Measurements from ENCODE around the gene CBLN2.

CBLN2 gene

GRCh38 chr18:72542984-72543356 lies 1.2 kb downstream of the CBLN2 start:
- no peaks in the 10 kb centered on the region for H3K4me1 ChIP-seq (ENCODE audit: insufficient read depth, low read length, poor library complexity, severe bottlenecking)
- H3K4me3 ChIP-seq (ENCODE audit: low read length, poor library complexity, severe bottlenecking): no peak overlapping the region
- no peaks in the 10 kb centered on the region for H3F3A ChIP-seq (ENCODE audit: low read depth)
- no peaks in the 10 kb centered on the region for H3K79me2 ChIP-seq (ENCODE audit: insufficient read depth, low read length)
- no peaks in the 10 kb centered on the region for H3K27me3 ChIP-seq (ENCODE audit: insufficient read depth, low read length, poor library complexity, severe bottlenecking)
- no peak overlapping the region for H2AFZ ChIP-seq (ENCODE audit: low read length)
- H4K20me1 ChIP-seq (ENCODE audit: insufficient read depth, low read length, poor library complexity, severe bottlenecking): no peaks in the 10 kb centered on the region
- H3K36me3 ChIP-seq (ENCODE audit: insufficient read depth, low read length): no peaks in the 10 kb centered on the region
- no peaks in the 10 kb centered on the region for H3K9me2 ChIP-seq (replicated peaks; ENCODE audit: low read depth, low read length)
- TF ChIP-seq EZH2phosphoT487 (IDR thresholded peaks at IDR 0.05; ENCODE audit: borderline replicate concordance): no peak
- no peak for TF ChIP-seq CTCF (conservative IDR thresholded peaks at IDR 0.05; ENCODE audit: low read length)
- no peaks in the 10 kb centered on the region for H3K9me3 ChIP-seq (ENCODE audit: insufficient read depth, low read depth, low read length)
- H3K9ac ChIP-seq (ENCODE audit: low read depth, low read length, poor library complexity, severe bottlenecking): no peak overlapping the region
- no peak overlapping the region for H3K4me2 ChIP-seq (ENCODE audit: low read depth, low read length, poor library complexity, severe bottlenecking)

GRCh38 chr18:72542342-72542741 lies 1.8 kb downstream of the CBLN2 start:
- H2AFZ ChIP-seq (ENCODE audit: low read length): no peak overlapping the region
- H3F3A ChIP-seq (ENCODE audit: low read depth): no peaks in the 10 kb centered on the region
- H4K20me1 ChIP-seq (ENCODE audit: insufficient read depth, low read length, poor library complexity, severe bottlenecking): no peaks in the 10 kb centered on the region
- no peaks in the 10 kb centered on the region for H3K9me2 ChIP-seq (replicated peaks; ENCODE audit: low read depth, low read length)
- H3K9ac ChIP-seq (ENCODE audit: low read depth, low read length, poor library complexity, severe bottlenecking): no peak overlapping the region
- no peaks in the 10 kb centered on the region for H3K79me2 ChIP-seq (ENCODE audit: insufficient read depth, low read length)
- H3K9me3 ChIP-seq (ENCODE audit: insufficient read depth, low read depth, low read length): no peaks in the 10 kb centered on the region
- no peak overlapping the region for H3K4me2 ChIP-seq (ENCODE audit: low read depth, low read length, poor library complexity, severe bottlenecking)
- TF ChIP-seq EZH2phosphoT487 (IDR thresholded peaks at IDR 0.05; ENCODE audit: borderline replicate concordance): no peak
- no peak for TF ChIP-seq CTCF (conservative IDR thresholded peaks at IDR 0.05; ENCODE audit: low read length)
- no peaks in the 10 kb centered on the region for H3K36me3 ChIP-seq (ENCODE audit: insufficient read depth, low read length)
- no peaks in the 10 kb centered on the region for H3K27me3 ChIP-seq (ENCODE audit: insufficient read depth, low read length, poor library complexity, severe bottlenecking)
- H3K4me3 ChIP-seq (ENCODE audit: low read length, poor library complexity, severe bottlenecking): no peak overlapping the region
- no peaks in the 10 kb centered on the region for H3K4me1 ChIP-seq (ENCODE audit: insufficient read depth, low read length, poor library complexity, severe bottlenecking)

- no peaks in the 10 kb centered on the region for H3F3A ChIP-seq (ENCODE audit: low read depth)
- no peak overlapping the region for H3K9ac ChIP-seq (ENCODE audit: low read depth, low read length, poor library complexity, severe bottlenecking)
- no peak overlapping the region for H3K4me3 ChIP-seq (ENCODE audit: low read length, poor library complexity, severe bottlenecking)
- H3K9me3 ChIP-seq (ENCODE audit: insufficient read depth, low read depth, low read length): no peaks in the 10 kb centered on the region
- no peaks in the 10 kb centered on the region for H3K9me2 ChIP-seq (replicated peaks; ENCODE audit: low read depth, low read length)
- H2AFZ ChIP-seq (ENCODE audit: low read length): no peak overlapping the region
- H3K4me2 ChIP-seq (ENCODE audit: low read depth, low read length, poor library complexity, severe bottlenecking): no peak overlapping the region
- H3K4me1 ChIP-seq (ENCODE audit: insufficient read depth, low read length, poor library complexity, severe bottlenecking): no peaks in the 10 kb centered on the region
- no peaks in the 10 kb centered on the region for H3K27me3 ChIP-seq (ENCODE audit: insufficient read depth, low read length, poor library complexity, severe bottlenecking)
- H3K79me2 ChIP-seq (ENCODE audit: insufficient read depth, low read length): no peaks in the 10 kb centered on the region
- TF ChIP-seq EZH2phosphoT487 (IDR thresholded peaks at IDR 0.05; ENCODE audit: borderline replicate concordance) (no peak), CTCF (conservative IDR thresholded peaks at IDR 0.05; ENCODE audit: low read length) (no peak)
- no peaks in the 10 kb centered on the region for H3K36me3 ChIP-seq (ENCODE audit: insufficient read depth, low read length)
- no peaks in the 10 kb centered on the region for H4K20me1 ChIP-seq (ENCODE audit: insufficient read depth, low read length, poor library complexity, severe bottlenecking)
Observed at GRCh38 chr18:72541871-72542332, 2.2 kb downstream of the CBLN2 start.
